Liver (tissue), 9 donors: Measurements from ENCODE around the gene TTC32. TPM values are rescaled to one million over a fixed set of nuclear protein-coding genes. Genes with fewer than 3 reads are reported as not detected.
A peak's percentile ranks its signal among the peaks of the same experiment; 100 is the strongest.
"Not testable (repeated sequence)": the region's sequence is repeated elsewhere in the genome, so short reads cannot be mapped to it uniquely, and the experiment has no call there.

ENCODE experiments used
- DNase-seq: peaks from one replicate; pipeline ENCODE4 v3.0.0-alpha.2; 2017; ENCODE audit warnings: low spot score
- H3K27ac ChIP-seq, 2 donors: one replicate each; pipeline ENCODE4 v1.7.0; 2013; ENCODE audit warnings: inconsistent platforms in 2 of 2, low read length in 2 of 2, control low read depth in 1 of 2, low read depth in 1 of 2, mild to moderate bottlenecking in 1 of 2
- H3K27me3 ChIP-seq, 4 donors: one replicate each; pipeline versions ENCODE4 v1.6.1 to v1.7.0; 2013; ENCODE audit warnings: low read length in 3 of 4, inconsistent platforms in 1 of 4, mild to moderate bottlenecking in 1 of 4, moderate library complexity in 1 of 4; ENCODE audit not compliant: control insufficient read depth in 4 of 4, insufficient read depth in 4 of 4
- H3K36me3 ChIP-seq, 4 donors: one replicate each; pipeline versions ENCODE4 v1.6.1 to v1.7.0; 2013; ENCODE audit warnings: low read length in 3 of 4, mild to moderate bottlenecking in 3 of 4, low read depth in 1 of 4, moderate library complexity in 1 of 4; ENCODE audit not compliant: control insufficient read depth in 4 of 4, insufficient read depth in 3 of 4
- H3K4me1 ChIP-seq, 4 donors: one replicate each; pipeline versions ENCODE4 v1.6.1 to v1.7.0; 2013; ENCODE audit warnings: low read length in 3 of 4, mild to moderate bottlenecking in 3 of 4, moderate library complexity in 1 of 4; ENCODE audit not compliant: control insufficient read depth in 4 of 4, insufficient read depth in 4 of 4
- H3K4me3 ChIP-seq, 3 donors: one replicate each; pipeline versions ENCODE4 v1.6.1 to v1.7.0; 2013; ENCODE audit warnings: low read length in 3 of 3, control low read depth in 1 of 3, low read depth in 1 of 3, mild to moderate bottlenecking in 1 of 3
- H3K9ac ChIP-seq, 2 donors: one replicate each; pipeline ENCODE4 v1.7.0; 2013; ENCODE audit warnings: low read length in 2 of 2, mild to moderate bottlenecking in 2 of 2, moderate library complexity in 2 of 2, control low read depth in 1 of 2, low read depth in 1 of 2
- H3K9me3 ChIP-seq, 4 donors: one replicate each; pipeline versions ENCODE4 v1.6.1 to v1.7.0; 2013; ENCODE audit warnings: low read length in 3 of 4; ENCODE audit not compliant: control insufficient read depth in 4 of 4
- ATF3 ChIP-seq: IDR thresholded peaks from 2 replicates; pipeline ENCODE4 v1.6.1; 2016; ENCODE audit warnings: antibody characterized with exemption
- FOXA1 ChIP-seq: IDR thresholded peaks from 2 replicates; pipeline ENCODE4 v1.6.1; 2016; ENCODE audit warnings: antibody characterized with exemption
- FOXA2 ChIP-seq: IDR thresholded peaks from 2 replicates; pipeline ENCODE4 v1.6.1; 2016; ENCODE audit warnings: antibody characterized with exemption
- GABPA ChIP-seq, 2 donors: IDR thresholded peaks in 1 of 2; conservative IDR thresholded peaks in 1 of 2; 2 replicates each; pipeline ENCODE4 v1.6.1; 2016; ENCODE audit warnings: antibody characterized with exemption in 2 of 2, mild to moderate bottlenecking in 1 of 2, moderate library complexity in 1 of 2
- HNF4A ChIP-seq, 2 donors: conservative IDR thresholded peaks; 2 replicates each; pipeline ENCODE4 v1.6.1; 2016; ENCODE audit warnings: antibody characterized with exemption in 2 of 2, mild to moderate bottlenecking in 2 of 2
- HNF4G ChIP-seq: IDR thresholded peaks from 2 replicates; pipeline ENCODE4 v1.6.1; 2016; ENCODE audit warnings: antibody characterized with exemption
- NR2F2 ChIP-seq: IDR thresholded peaks from 2 replicates; pipeline ENCODE4 v1.6.1; 2016; ENCODE audit warnings: antibody characterized with exemption
- RAD21 ChIP-seq, 2 donors: IDR thresholded peaks; 2 replicates each; pipeline ENCODE4 v1.6.1; 2016; ENCODE audit warnings: antibody characterized with exemption in 2 of 2, mild to moderate bottlenecking in 2 of 2
- RXRA ChIP-seq, 2 donors: IDR thresholded peaks; 2 replicates each; pipeline ENCODE4 v1.6.1; 2017 to 2018; ENCODE audit warnings: antibody characterized with exemption in 2 of 2, mild to moderate bottlenecking in 1 of 2
- SP1 ChIP-seq: IDR thresholded peaks from 2 replicates; pipeline ENCODE4 v1.6.1; 2018; ENCODE audit warnings: antibody characterized with exemption, mild to moderate bottlenecking
- TAF1 ChIP-seq: conservative IDR thresholded peaks from 2 replicates; pipeline ENCODE4 v1.6.1; 2016; ENCODE audit warnings: antibody characterized with exemption, mild to moderate bottlenecking
- YY1 ChIP-seq: IDR thresholded peaks from 2 replicates; pipeline ENCODE4 v1.6.1; 2016; ENCODE audit warnings: antibody characterized with exemption, mild to moderate bottlenecking
- ZBTB33 ChIP-seq: IDR thresholded peaks from 2 replicates; pipeline ENCODE4 v1.6.1; 2016; ENCODE audit warnings: antibody characterized with exemption
- WGBS: extraction: QIAGEN DNeasy Blood & Tissue Kit; methylation state at CpG from one replicate; pipeline ENCODE4 v1.1.7; 2013; 5-methylcytosine and 5-hydroxymethylcytosine counted together
- polyA plus RNA-seq, 2 donors: library from polyadenylated mRNA; stranded (reverse) in 1 of 2; unstranded in 1 of 2; fragments of 200-250 nt in 1 of 2; fragments of >200 nt in 1 of 2; fragmentation: Nextera tagmentation in 1 of 2; extraction: Ambion mirVana in 1 of 2; gene quantifications; one replicate each; pipeline versions ENCODE4 v1.2.1 to v1.2.3, GENCODE V29; 2013 to 2015
- total RNA-seq, 2 donors: library from RNA; depleted of rRNA; stranded (reverse); fragments of >200 nt; gene quantifications; one replicate each; pipeline ENCODE4 v1.2.3, GENCODE V29; 2014
- donor health status: healthy.
- donor health status: healthy.
- donor health status: healthy.
- donor health status: healthy.
- donor health status: healthy.

Gene TTC32
- total and polyA plus RNA-seq, 4 donors: 4.1 to 12.0 (median 10.5) TPM

DNA sequence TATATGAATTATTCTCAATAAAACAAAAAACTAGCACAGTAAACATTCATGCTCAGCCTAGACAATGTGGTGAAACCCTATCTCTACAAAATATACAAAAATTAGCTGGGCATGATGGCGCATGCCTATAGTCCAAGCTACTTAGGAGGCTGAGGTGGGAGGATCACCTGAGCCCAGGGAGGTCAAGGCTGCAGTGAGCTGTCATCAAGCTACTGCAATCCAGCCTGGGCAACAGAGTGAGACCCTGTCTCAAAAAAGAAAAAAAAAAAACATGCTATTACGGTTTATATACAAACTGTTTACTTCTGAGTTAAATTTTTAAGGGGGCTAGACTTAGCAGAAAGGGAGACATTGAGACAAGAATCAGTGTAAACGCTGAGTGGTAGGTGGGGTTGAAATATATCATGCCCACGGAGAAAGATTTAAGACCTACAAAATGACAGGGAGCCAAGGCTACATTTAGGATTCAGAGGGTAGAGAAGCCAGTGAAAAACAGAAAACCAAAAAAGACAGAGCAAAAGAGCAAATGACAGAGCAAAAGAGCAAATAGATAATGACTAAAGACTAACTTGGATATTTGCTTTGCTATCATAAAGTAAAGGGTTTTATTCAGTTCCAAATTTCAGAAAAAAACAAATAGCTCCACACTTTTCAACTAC is 7.5 kb downstream of the TTC32 start:
- H3K9me3 ChIP-seq: no peaks in the 10 kb centered on the region
- H3K27me3 ChIP-seq: no peaks in the 10 kb centered on the region
- no peak overlapping the region for H3K9ac ChIP-seq
- no peaks in the 10 kb centered on the region for H3K36me3 ChIP-seq
- TF ChIP-seq ZBTB33 (peak; percentile 39), FOXA2 (no peak), NR2F2 (no peak), YY1 (peak; percentile 17), HNF4A (conservative IDR thresholded peaks at IDR 0.05) (peak in 1 of 2 donors; percentile 52), FOXA1 (no peak)
- H3K27ac ChIP-seq: peak overlapping the region in 1 of 2 donors; percentile 35
- H3K4me1 ChIP-seq: peaks cover 10 to 42% (median 29%) of the 10 kb centered on the region in 4 donors
- WGBS: 76% methylated on average over 4 of the region's 4 CpGs
- H3K4me3 ChIP-seq: no peak overlapping the region
- no peak for DNase-seq

GRCh38 chr2:19893520-19894133 is 8.2 kb downstream of the TTC32 start:
- 82% methylated on average over 4 of the region's 4 CpGs for WGBS
- no peaks in the 10 kb centered on the region for H3K9me3 ChIP-seq
- H3K4me1 ChIP-seq: peaks cover 7 to 36% (median 23%) of the 10 kb centered on the region in 4 donors
- H3K9ac ChIP-seq: no peak overlapping the region
- TF ChIP-seq HNF4G (no peak), ATF3 (no peak), RAD21 (IDR thresholded peaks at IDR 0.05) (no peak), GABPA (IDR thresholded peaks at IDR 0.05 in 1 of 2, conservative IDR thresholded peaks at IDR 0.05 in 1 of 2) (no peak), FOXA1 (no peak), ZBTB33 (no peak), RXRA (IDR thresholded peaks at IDR 0.05) (no peak), SP1 (no peak), TAF1 (no peak), NR2F2 (no peak)
- no peak overlapping the region for H3K4me3 ChIP-seq
- H3K27me3 ChIP-seq: no peaks in the 10 kb centered on the region
- no peak for DNase-seq
- no peaks in the 10 kb centered on the region for H3K36me3 ChIP-seq
- H3K27ac ChIP-seq: no peak overlapping the region

DNA sequence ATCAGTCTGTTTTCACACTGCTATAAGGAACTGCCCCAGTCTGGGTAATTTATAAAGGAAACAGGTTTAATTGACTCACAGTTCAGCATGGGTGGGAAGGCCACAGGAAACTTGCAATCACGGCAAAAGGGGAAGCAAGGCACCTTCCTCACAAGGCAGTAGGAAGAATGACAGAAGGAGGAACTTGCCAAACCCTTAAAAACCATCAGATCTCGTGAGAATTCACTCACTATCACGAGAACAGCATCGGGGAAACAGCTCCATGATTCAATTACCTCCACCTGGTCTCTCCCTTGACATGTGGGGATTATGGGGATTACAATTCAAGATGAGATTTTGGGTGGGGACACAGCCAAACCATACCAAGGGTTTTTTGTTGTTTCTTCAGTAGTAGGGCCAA is 9.8 kb downstream of the TTC32 start:
- not testable (repeated sequence) for H3K4me3 ChIP-seq, H3K27me3 ChIP-seq, H3K36me3 ChIP-seq, H3K9me3 ChIP-seq, H3K9ac ChIP-seq, DNase-seq, H3K27ac ChIP-seq
- TF ChIP-seq ZBTB33: peak; percentile 51
- H3K4me1 ChIP-seq: peaks cover 2 to 21% (median 13%) of the 10 kb centered on the region in 4 donors
- WGBS: 76% methylated on average over 4 of the region's 4 CpGs
